A549 treated with AZD9567 at 1 μM for 4 hours (cell line): ENCODE data around the gene OSM. TPM values are rescaled to one million over a fixed set of nuclear protein-coding genes. Genes with fewer than 3 reads are reported as not detected.

Source experiments
- total RNA-seq: library from RNA; stranded (reverse); fragments of 200-300 nt; extraction: Qiagen RNA extraction; gene quantifications from 5 replicates; pipeline ENCODE4 v1.2.3, GENCODE V29; 2022; ENCODE audit not compliant: insufficient read depth

Gene OSM
- 0.07 TPM in 1 of 5 replicates, not detected in the others for total RNA-seq

DNA sequence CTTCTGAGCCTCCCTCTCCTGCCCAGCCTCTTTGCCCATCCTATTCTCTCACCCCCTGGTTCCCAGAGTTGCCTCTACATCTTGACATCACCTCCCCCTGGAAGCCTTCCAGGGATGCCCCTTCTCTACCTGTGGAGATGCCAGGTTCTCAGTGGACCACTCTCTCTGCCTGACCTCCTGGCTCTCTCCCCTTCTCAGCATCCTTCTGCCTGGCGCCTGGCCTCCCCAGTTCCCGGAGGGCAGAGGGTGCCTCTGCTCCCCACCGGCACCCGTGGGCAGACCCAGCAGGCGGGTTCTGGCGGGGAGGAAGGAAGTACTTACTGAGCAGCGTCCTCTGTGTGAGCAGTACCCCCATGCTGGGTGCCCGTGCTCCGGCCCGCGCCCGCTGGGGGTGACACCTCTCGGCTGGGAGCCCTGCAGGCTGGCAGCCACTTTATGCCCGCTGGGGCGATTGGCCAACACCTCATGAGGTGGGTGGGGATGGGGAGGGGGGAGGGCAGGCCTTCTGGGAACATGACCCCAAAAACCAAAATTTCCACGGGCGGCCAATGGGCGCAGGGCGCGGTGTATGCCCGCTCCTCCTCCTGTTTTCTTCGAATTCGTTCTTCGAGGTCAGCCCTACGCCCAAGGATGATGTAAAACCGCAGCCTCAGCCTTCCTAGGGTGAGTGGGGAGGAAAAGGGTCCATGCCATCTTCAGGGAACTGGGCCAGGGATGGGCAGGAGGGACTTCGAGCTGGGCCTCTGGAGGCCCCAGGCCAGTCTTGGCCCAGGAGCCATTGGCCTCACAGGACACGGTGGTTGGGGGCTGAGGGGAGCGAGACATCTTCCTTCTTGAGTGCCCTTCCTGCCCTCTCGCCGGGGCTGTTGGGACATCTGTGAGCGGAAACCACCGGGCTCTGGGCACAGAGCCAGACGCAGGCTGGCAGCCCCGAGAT, at the start of gene OSM:
Gene OSM, minus strand, starts transcription at position 407 of the 937 bp plus-strand sequence. Its CDS starts 52 bp downstream, at position 355.

DNA sequence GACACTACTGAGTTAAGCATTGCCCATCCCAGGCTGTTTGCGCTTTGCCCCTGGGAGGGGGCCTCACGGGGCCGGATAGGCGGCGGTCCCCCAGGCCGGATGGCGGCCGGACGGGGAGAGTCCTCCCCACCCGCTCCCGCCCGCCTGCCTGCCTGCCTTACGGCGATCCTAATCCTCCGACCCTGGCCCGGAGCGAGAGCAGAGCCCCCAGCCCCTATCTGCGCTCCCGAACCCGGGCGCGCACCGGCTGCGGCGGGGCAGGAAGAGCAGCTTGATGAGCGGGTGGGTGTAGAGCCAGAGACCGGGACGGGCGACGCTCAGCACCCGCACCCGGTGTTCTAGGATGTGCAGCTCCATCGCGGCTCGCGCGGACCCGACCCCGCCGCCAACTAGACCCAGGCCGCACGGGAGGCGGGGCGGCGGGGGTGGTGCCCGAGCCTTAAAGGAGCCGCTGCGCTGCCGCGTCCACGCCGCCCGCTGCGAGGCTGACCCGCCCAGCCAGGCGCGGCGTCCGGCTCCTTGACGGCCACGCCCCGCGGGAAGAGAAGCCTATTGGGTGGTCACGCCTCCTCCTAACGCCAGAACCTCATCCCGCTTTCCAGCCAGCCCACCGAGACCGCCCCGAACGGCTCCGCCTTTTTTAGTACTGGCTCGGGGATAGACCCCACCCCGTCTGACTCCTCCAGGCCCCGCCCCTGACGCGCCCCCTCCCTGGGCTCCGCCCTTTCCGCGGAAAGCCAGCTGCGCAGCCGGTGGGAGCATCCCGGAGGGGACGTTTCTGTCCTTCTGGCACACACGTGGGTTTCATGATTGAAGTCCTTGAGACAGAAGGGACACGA, 22.7 kb upstream of the OSM start, which contains the start of gene CASTOR1:
Gene CASTOR1, minus strand, starts transcription at position 365 of the 839 bp plus-strand sequence. Its CDS starts 8 bp downstream, at position 357.

DNA sequence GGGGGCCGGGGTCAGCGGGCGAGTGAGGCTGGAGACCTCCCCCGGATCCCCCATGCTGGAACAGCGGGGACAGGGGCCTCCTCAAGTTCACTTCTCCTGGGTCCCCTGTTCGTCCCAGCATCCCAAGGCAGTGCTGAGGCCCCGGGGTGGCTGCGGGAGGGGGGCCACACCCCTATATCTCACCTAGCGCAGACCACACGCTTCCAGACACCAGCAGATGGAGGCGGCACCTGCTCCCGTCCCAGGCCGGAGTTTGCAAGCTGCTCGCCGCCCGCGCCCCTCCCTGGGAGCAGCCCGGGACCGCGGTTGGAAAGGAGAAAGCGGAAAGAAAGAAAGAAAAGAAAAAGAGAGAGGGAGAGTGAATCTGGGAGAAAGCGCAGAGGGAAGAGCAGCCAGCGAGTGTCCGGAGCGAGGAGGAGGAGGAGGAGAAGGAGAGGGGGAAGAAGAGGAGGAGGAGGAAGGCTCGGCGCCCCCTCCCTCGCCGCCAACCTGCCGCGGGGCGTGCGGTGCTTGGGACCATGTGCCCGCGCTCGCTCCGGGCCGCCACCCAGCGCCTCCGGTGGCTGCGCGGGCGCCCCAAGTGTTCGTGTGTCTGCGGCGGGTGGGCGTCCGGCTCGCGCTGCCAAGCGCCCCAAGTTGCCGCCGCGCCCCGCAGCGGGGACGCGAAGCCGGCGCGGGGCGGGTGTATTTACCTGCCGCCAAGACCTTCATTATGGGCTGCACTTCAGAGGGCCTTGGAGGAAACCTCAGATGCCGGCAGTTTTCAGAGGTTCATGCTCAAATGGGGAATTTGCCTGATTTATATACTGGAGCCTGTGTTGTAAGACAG, 20.5 kb downstream of the OSM start, which contains the start of gene LIF:
Gene LIF, minus strand, starts transcription at position 775 of the 829 bp plus-strand sequence. Its CDS starts 64 bp downstream, at position 711.

Other genes starting within 250 kb of the OSM start
- gene HORMAD2, start 186.4 kb downstream of the OSM start, total RNA-seq: not detected in 5 replicates
- 14.1 to 30.4 TPM (median 28.0 TPM) in 5 replicates for gene LIF, start 20.1 kb downstream of the OSM start, total RNA-seq
- 6.5 to 11.9 TPM (median 6.8 TPM) in 5 replicates for gene CASTOR1, start 22.7 kb upstream of the OSM start, total RNA-seq
- gene TBC1D10A, start 60.1 kb upstream of the OSM start, total RNA-seq: 9.9 to 14.7 TPM (median 11.0 TPM) in 5 replicates
- gene SF3A1, start 90.0 kb upstream of the OSM start, total RNA-seq: 50.9 to 68.2 TPM (median 61.9 TPM) in 5 replicates
- gene CCDC157, start 90.2 kb upstream of the OSM start, total RNA-seq: 3.1 to 3.6 TPM (median 3.3 TPM) in 5 replicates
- 10.8 to 23.2 TPM (median 21.5 TPM) in 5 replicates for gene RNF215, start 120.6 kb upstream of the OSM start, total RNA-seq
- gene SEC14L2, start 130.2 kb upstream of the OSM start, total RNA-seq: 52.2 to 94.4 TPM (median 77.1 TPM) in 5 replicates
- gene MTFP1, start 158.9 kb upstream of the OSM start, total RNA-seq: 64.8 to 68.9 TPM (median 67.0 TPM) in 5 replicates
- gene SEC14L3, start 205.2 kb upstream of the OSM start, total RNA-seq: not detected in 5 replicates
- gene SEC14L4, start 238.8 kb upstream of the OSM start, total RNA-seq: 4.9 to 6.1 TPM (median 5.5 TPM) in 5 replicates